NB4 (cell line): ENCODE results near the gene ACP3.

Experiments used
- DNase-seq: peaks from one replicate; pipeline ENCODE4 v3.0.0; 2010; ENCODE audit warnings: low read depth
- H3K4me3 ChIP-seq: one replicate; pipeline ENCODE4 v1.5.1; 2011; ENCODE audit warnings: mild to moderate bottlenecking, low read depth, low read length, moderate library complexity
- CTCF ChIP-seq: IDR thresholded peaks from one replicate; pipeline ENCODE4 v1.5.1; 2012; ENCODE audit warnings: low read depth, low read length
- MAX ChIP-seq: IDR thresholded peaks from 2 replicates; pipeline ENCODE4 v1.6.1; 2011; ENCODE audit warnings: low read depth, low read length
- MYC ChIP-seq: IDR thresholded peaks from 2 replicates; pipeline ENCODE4 v1.6.1; 2011; ENCODE audit warnings: low read depth, low read length
- POLR2A ChIP-seq: IDR thresholded peaks from 2 replicates; pipeline ENCODE4 v1.6.1; 2011; ENCODE audit warnings: mild to moderate bottlenecking; ENCODE audit not compliant: insufficient read length; ENCODE audit errors: extremely low read depth

ACP3 gene

GRCh38 chr3:132341746-132342145 is 24.5 kb downstream of the ACP3 start:
- H3K4me3 ChIP-seq = no peak overlapping the region
- TF ChIP-seq CTCF (no peak), MYC (no peak), MAX (no peak), POLR2A (no peak)
- DNase-seq = no peak

GRCh38 chr3:132342183-132342582 is 25.0 kb downstream of the ACP3 start:
- DNase-seq = no peak
- H3K4me3 ChIP-seq = no peak overlapping the region
- no peak for TF ChIP-seq MYC
- no peak for TF ChIP-seq CTCF
- no peak for TF ChIP-seq POLR2A
- no peak for TF ChIP-seq MAX

GRCh38 chr3:132342610-132343009 is 25.4 kb downstream of the ACP3 start:
- no peak for DNase-seq
- H3K4me3 ChIP-seq = peak overlapping the region; percentile 14
- TF ChIP-seq MYC (no peak), CTCF (no peak), MAX (no peak), POLR2A (no peak)

GRCh38 chr3:132343018-132343612 is 25.9 kb downstream of the ACP3 start:
- TF ChIP-seq MAX = no peak
- peak; percentile 76 for TF ChIP-seq CTCF
- no peak for TF ChIP-seq POLR2A
- no peak for TF ChIP-seq MYC
- peak overlapping the region; percentile 14 for H3K4me3 ChIP-seq
- DNase-seq = peak; percentile 76

- TF ChIP-seq POLR2A (no peak), MYC (no peak)
- no peak for DNase-seq
- no peak overlapping the region for H3K4me3 ChIP-seq
Measured at GRCh38 chr3:132344666-132345280, 27.6 kb downstream of the ACP3 start.

GRCh38 chr3:132346841-132347736 is 29.9 kb downstream of the ACP3 start:
- TF ChIP-seq POLR2A = no peak
- H3K4me3 ChIP-seq = no peak overlapping the region
- DNase-seq = no peak
